Measurements from ENCODE around the gene PCED1B.
"Not testable (repeated sequence)": the region's sequence is repeated elsewhere in the genome, so short reads cannot be mapped to it uniquely, and the experiment has no call there.

The PCED1B gene

DNA sequence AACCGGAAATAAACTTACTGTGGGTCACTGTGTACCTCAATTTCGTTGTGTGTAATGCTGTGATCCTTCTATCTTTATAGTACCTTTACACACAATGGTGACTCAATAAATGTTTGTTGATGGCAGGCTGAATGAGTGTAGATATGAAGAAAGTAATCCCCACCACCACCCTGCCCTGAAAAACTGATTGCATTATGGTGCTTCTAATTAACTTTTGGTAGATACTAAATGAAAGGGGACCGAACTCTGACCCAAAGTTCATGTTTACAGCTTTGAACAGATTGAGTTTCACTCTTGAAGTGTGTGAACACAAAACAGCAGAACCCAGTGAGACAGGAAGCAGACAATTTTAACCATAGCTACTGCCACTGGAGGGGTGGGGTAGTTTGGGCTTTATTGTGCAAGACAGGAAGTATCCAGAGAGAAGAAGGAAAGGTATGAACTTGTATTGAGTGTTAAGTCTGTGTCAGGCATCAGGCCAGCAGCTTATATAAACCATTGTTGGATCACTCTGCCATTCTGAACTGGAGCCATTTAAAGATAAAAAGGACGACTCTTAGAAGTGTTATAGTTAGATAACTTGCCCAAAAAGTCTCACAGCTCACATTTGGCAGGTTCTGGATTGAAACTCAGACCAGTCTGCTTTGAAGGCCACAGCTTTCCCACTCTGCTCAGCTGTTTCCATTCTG lies 197.3 kb downstream of the PCED1B start:
- DNase-seq (ENCODE audit: low read depth), result no peak

DNA sequence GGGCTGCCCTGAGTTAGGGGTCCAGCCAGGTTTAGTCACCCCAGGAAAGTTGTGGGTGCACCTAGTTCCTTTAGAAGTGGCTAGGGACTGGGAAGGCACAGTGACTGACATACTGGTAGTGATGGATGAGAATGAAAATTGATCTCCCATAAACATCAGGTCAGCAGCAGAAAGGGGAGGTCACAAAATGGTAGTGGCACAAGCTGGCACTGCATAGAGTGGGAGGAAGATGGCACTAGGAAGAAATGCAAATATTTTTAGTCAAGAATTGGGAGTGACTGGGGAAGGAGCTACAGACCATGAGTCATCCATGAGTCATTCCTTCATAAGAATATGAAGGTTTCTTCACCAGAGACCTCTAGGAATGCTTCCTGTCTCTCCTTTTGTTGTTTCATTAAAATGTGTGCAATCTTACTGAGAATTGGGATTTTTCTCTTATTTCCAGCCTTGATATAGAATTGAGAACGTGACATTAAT lies 198.6 kb downstream of the PCED1B start:
- no peak for DNase-seq (ENCODE audit: low read depth)

DNA sequence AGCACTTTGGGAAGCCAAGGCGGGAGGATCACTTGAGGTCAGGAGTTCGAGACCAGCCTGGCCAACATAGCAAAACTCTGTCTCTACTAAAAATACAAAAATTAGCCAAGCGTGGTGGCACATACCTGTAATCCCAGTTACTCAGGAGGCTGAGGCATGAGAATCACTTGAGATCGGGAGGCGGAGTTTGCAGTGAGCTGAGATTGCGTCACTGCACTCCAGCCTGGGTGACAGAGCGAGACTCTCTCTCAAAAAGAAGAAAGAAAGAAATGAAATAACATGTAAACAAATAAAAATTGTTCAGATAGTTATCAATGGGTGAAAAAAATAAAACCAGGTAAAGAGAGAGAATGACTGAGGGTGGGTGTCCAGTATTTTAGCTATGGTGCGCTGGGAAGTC lies 200.3 kb downstream of the PCED1B start:
- DNase-seq (ENCODE audit: low read depth), result not testable (repeated sequence)

DNA sequence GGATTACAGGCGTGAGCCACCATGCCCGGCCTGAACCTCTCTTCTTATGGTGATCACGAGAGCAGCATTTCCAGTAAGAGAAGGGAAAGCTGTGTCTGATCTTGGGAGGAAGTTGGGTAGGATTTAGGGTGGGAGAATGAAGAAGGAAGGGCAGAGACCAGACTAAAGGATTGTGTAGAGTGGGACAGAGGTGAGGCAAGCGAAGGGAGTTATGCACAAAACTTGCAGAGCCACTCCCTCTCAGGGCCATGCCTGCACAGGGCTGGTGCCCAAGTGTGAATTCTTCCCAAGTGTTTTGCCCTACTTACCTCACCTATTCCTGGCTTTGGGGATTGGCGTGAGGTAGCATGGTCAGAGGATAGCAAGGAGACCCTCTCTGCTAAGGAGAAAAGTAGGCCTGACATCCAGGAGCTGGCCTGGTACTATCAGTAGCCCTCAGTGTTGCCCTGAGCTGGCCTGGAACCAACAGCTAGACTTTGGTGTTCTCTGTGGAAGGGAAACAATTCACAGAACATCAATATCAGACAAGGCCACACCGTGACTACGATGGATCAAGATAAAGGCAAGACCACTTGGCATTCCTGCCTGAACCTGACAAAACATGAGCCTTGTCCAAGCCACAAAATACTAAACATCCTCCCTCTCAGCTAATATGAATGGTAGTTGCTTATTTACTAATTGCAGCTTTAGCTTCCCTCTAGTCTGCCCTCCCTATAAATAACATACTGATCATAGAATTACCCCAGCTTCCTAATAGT lies 201.3 kb downstream of the PCED1B start:
- DNase-seq (ENCODE audit: low read depth), result no peak

DNA sequence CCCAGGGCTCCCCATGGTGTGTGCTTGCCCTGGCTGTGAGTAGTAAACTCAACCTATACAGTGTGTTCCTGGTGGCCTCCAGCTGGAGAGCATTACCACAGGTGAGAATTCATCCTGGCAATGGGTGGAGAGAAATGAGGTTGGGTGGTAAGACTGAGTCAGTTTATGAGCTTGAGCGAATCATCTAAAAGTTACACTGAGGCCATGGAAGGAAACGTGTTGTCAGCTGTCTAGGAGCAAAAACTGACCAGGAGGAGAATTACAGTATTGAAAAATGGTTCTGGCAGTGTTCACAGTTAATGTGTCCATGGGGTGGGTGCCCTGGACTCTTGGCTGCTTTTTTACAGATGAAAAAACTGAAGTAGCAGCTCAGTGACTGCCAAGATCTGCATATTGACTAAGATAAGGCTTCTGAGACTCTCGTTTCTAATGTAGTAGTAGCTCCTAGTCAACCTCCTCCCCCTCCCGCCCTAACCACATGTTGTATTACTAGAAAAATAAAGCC lies 202.3 kb downstream of the PCED1B start:
- no peak for DNase-seq (ENCODE audit: low read depth)

DNA sequence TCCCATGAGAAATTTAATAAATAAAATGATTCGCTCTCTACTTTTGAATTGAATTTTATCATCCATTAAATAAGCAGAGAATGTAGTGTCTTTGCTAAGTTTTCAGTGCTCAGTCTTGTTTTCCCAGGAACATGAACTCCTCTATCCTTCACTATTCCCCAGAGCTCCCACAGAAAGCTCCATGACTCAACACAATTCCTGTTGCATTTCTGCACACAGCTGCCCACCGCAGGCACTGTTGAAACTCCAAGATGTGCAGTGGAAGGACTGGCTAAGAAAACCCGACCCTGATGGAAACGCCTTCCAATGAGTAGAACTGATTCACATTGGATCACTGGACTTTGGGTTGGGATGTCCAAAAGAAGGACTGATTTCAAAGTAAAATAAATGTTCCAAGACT lies 202.8 kb downstream of the PCED1B start:
- no peak for DNase-seq (ENCODE audit: low read depth)
